ENCODE results near the gene ARPC1A. TPM values are rescaled to one million over a fixed set of nuclear protein-coding genes. Genes with fewer than 3 reads are reported as not detected.

Gene ARPC1A
- total and polyA plus RNA-seq, 8 donors: 92.7 to 158 (median 107) TPM

DNA sequence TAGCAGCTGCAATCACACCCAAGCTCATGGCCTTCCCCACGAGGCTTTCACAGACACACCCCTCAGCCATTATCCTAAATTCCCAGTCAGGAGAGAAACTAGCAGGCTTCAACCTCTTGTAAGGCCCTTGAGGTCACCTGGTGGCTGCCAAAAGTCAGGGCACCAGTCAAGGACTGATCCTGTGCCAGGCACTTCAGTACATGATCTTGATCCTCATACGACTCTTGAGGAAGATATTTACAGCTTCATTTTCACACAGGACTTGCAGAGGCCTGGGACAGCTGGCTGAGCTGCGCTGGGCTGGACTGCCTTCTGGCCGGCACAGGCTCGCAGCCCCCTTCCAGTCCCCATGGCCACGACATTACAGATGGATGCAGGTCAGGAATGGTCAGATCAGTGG is 73.9 kb downstream of the ARPC1A start:
- Histone ChIP-seq H3K4me1 (peaks cover 7 to 17% of the 10 kb centered on the region in 2 donors), H3K4me3 (no peak overlapping the region), H3K27ac (peak overlapping the region in 1 of 2 donors; percentile 19), H3K36me3 (peaks cover 0 to 100% of the 10 kb centered on the region in 2 donors), H3K9me3 (no peaks in the 10 kb centered on the region), H3K27me3 (no peaks in the 10 kb centered on the region)
- ATAC-seq (peak; percentile 77), DNase-seq (peak in 2 of 4 donors; percentile 57 to 70)
- intact Hi-C loops (cut with DNase I): no loop called here
- TF ChIP-seq, protein P1, sequence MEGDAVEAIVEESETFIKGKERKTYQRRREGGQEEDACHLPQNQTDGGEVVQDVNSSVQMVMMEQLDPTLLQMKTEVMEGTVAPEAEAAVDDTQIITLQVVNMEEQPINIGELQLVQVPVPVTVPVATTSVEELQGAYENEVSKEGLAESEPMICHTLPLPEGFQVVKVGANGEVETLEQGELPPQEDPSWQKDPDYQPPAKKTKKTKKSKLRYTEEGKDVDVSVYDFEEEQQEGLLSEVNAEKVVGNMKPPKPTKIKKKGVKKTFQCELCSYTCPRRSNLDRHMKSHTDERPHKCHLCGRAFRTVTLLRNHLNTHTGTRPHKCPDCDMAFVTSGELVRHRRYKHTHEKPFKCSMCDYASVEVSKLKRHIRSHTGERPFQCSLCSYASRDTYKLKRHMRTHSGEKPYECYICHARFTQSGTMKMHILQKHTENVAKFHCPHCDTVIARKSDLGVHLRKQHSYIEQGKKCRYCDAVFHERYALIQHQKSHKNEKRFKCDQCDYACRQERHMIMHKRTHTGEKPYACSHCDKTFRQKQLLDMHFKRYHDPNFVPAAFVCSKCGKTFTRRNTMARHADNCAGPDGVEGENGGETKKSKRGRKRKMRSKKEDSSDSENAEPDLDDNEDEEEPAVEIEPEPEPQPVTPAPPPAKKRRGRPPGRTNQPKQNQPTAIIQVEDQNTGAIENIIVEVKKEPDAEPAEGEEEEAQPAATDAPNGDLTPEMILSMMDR (IDR thresholded peaks at IDR 0.05): no peak

DNA sequence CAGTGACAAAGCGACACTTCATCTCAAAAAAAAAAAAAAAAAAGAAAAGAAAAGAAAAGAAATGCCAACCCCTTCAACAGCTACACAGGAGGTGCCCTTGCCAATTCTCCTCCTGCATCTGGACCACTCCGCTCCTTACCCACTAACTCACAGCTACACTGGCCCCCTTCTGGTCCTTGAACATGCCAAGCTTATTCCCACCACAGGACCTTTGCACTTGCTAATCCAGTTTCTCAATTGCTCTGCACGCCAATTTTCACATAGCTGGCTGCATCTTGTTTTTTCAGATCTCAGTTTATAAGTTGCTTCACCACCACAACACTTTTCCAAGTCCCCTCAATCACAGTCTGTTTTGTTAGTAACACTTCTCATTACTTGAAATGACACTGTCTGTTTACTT is 77.2 kb downstream of the ARPC1A start:
- intact Hi-C loops (cut with DNase I): no loop called here
- no peak for ATAC-seq
- H3K4me1 ChIP-seq: peaks cover 15 to 48% of the 10 kb centered on the region in 2 donors
- TF ChIP-seq, protein P1 (IDR thresholded peaks at IDR 0.05): no peak
- no peak overlapping the region for H3K27ac ChIP-seq
- no peak for DNase-seq
- H3K27me3 ChIP-seq: no peaks in the 10 kb centered on the region
- peaks cover 0 to 70% of the 10 kb centered on the region in 2 donors for H3K36me3 ChIP-seq
- H3K4me3 ChIP-seq: no peak overlapping the region
- no peaks in the 10 kb centered on the region for H3K9me3 ChIP-seq

DNA sequence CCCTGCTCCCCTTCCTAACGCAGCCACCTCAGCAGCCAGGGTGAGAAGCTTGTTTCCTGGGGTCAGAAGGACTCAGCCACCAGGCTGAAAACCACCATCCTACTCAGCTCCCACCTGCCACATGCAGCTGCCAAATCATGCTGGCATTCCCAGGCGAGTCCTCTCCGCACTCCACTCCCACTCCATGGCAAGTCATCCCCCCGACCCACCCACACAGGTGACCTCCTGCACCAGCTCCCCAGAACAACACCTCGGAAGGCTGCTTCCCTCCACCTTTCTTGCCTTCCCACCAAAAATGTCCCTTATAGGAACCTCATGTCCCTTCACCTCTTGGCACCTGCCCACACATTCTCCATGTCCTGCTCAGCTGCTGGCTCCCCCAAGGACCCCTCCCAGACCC is 78.1 kb downstream of the ARPC1A start:
- peaks cover 0 to 61% of the 10 kb centered on the region in 2 donors for H3K36me3 ChIP-seq
- intact Hi-C loops (cut with DNase I): no loop called here
- TF ChIP-seq, protein P1 (IDR thresholded peaks at IDR 0.05): no peak
- ATAC-seq (no peak), DNase-seq (peak in 1 of 4 donors; percentile 51)
- no peaks in the 10 kb centered on the region for H3K9me3 ChIP-seq
- H3K4me1 ChIP-seq: peaks cover 15 to 48% of the 10 kb centered on the region in 2 donors
- no peak overlapping the region for H3K4me3 ChIP-seq
- no peak overlapping the region for H3K27ac ChIP-seq
- H3K27me3 ChIP-seq: no peaks in the 10 kb centered on the region

DNA sequence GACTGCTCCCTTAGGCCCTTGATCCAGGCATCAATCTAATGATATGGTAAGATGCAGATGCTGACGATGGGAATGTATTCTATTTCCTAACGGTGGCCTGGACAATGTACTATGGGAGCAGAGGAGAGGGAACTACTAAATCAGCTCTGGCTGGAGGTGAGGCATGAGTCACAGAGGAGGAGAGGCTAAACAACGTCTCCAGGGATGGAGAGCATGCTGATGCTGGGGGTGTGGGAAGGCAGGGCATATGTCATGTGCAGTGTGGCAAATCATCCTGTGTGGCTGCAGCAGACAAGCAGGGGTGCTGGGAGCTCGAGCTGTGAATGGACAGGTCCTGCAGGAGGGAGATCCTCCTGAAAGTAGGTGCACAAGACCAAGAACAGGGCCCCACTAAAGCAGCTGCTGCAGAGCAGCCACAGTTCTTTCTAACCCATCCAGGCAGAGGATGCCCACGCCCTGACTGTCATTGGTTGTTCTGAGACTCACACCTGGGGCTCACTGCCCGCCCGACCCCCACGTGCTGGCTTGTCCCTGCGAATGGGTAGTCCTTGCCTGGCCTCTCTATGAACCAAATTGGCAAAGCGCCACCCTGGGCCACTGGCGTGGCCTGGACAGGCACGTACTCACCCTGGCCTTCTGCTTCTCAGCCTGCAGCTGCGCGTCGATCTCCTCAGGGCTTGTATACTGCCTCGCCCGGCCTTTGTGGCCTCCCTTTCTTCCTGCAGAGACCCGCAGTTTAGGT is 78.7 kb downstream of the ARPC1A start:
- intact Hi-C loops (cut with DNase I): no loop called here
- TF ChIP-seq, protein P1 (IDR thresholded peaks at IDR 0.05): no peak

DNA sequence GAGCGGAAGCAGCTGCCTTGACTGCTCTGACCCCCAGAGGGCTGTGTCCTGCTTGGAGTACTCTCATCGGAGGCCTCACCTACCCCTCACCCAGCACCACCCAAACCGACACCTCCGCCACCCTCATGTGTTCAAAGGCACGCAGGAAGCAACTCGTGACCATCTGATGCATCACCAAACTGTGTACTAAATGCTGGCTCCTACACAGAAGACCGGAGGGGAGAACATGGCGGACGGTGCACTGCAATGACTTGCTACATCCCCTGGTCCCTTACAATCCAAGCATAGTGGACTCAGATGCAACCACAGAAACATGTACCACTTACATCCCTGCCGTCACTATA is 79.3 kb downstream of the ARPC1A start:
- Histone ChIP-seq H3K27ac (no peak overlapping the region), H3K4me1 (peaks cover 12 to 46% of the 10 kb centered on the region in 2 donors), H3K9me3 (no peaks in the 10 kb centered on the region), H3K4me3 (no peak overlapping the region), H3K27me3 (no peaks in the 10 kb centered on the region), H3K36me3 (peaks cover 0 to 49% of the 10 kb centered on the region in 2 donors)
- DNase-seq (no peak), ATAC-seq (no peak)
- TF ChIP-seq, protein P1 (IDR thresholded peaks at IDR 0.05): no peak
- intact Hi-C loops (cut with DNase I): no loop called here

More for the DNA sequence above, 78.7 kb downstream of the ARPC1A start:
- H3K27me3 ChIP-seq: no peaks in the 10 kb centered on the region
- DNase-seq (peak in 1 of 4 donors; percentile 73), ATAC-seq (no peak)
- no peak overlapping the region for H3K27ac ChIP-seq
- no peak overlapping the region for H3K4me3 ChIP-seq
- H3K36me3 ChIP-seq: peaks cover 0 to 55% of the 10 kb centered on the region in 2 donors
- H3K9me3 ChIP-seq: no peaks in the 10 kb centered on the region
- H3K4me1 ChIP-seq: peaks cover 10 to 45% of the 10 kb centered on the region in 2 donors
